ENCODE measurements around the gene ITPR1.

ITPR1 gene

DNA sequence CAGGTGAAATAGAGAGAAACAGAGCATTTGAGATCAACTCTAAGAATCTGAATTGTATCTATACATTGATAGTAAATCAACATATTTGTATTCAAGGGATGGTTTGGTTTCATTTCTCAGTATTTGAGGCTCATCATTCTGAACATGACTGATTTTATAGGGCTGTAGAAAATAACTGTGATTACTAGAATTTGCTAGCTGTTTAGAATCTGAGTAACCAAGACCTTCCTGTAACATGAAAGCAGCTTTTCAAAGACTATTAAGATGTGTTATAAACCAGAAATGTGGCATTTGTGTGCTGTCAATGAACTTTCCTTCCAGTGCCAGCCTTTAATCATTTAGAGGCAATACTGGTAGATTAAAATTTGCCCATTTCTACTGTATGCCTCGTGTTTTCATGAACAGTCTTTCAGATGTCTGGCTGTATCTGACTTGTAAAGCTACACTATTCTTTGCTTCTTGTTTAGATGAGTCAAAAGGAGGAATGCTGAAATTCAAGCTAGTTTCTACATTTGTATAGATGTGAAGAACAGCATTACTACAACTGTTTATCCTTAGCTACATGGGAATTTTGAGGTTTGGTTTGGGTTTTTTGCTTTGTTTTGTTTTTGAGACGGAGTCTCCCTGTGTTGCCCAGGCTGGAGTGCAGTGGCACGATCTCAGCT lies 348.8 kb downstream of the ITPR1 start:
- TF ChIP-seq, protein P1, sequence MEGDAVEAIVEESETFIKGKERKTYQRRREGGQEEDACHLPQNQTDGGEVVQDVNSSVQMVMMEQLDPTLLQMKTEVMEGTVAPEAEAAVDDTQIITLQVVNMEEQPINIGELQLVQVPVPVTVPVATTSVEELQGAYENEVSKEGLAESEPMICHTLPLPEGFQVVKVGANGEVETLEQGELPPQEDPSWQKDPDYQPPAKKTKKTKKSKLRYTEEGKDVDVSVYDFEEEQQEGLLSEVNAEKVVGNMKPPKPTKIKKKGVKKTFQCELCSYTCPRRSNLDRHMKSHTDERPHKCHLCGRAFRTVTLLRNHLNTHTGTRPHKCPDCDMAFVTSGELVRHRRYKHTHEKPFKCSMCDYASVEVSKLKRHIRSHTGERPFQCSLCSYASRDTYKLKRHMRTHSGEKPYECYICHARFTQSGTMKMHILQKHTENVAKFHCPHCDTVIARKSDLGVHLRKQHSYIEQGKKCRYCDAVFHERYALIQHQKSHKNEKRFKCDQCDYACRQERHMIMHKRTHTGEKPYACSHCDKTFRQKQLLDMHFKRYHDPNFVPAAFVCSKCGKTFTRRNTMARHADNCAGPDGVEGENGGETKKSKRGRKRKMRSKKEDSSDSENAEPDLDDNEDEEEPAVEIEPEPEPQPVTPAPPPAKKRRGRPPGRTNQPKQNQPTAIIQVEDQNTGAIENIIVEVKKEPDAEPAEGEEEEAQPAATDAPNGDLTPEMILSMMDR (IDR thresholded peaks at IDR 0.05; ENCODE audit: extremely low read depth, missing control alignments), result no peak
- no peak for DNase-seq (ENCODE audit: low spot score)

DNA sequence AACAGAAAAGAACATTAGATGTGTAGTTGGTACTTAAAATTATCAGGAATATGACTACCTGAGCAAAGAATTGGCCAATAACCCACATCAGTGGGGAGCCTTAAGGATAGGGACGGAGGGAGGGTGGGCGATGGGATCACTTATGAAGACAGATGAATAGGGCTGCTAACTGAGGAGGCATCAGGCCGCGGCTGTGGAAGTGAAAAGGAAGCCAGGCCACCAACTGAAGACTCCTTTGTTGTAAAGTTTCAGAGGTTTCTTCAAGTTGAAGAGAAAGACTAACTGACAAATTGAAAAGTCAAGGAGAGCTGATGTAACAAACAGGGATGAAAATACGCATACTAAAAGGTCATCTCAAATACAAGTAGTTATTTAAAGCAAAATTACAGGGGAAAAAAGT lies 350.5 kb downstream of the ITPR1 start:
- TF ChIP-seq, protein P1 (IDR thresholded peaks at IDR 0.05; ENCODE audit: extremely low read depth, missing control alignments), result no peak
- no peak for DNase-seq (ENCODE audit: low spot score)

DNA sequence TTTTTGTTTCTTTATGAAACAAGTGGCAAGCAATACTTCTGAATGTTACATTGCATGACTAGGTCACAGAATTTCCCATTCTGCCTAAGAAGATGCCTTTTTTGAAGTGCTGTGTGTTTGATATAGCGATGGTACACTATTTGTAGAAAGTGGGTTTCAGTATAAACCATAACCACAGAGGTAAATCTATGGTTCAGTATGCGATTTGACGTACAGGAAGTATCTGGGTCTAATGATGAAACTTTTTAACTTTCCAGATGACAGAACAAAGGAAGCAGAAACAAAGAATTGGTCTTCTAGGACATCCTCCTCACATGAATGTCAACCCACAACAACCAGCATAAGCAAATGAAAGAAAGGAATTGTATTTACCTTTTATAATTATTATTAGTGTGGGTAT lies 352.7 kb downstream of the ITPR1 start:
- TF ChIP-seq, protein P1 (IDR thresholded peaks at IDR 0.05; ENCODE audit: extremely low read depth, missing control alignments), result no peak
- no peak for DNase-seq (ENCODE audit: low spot score)

DNA sequence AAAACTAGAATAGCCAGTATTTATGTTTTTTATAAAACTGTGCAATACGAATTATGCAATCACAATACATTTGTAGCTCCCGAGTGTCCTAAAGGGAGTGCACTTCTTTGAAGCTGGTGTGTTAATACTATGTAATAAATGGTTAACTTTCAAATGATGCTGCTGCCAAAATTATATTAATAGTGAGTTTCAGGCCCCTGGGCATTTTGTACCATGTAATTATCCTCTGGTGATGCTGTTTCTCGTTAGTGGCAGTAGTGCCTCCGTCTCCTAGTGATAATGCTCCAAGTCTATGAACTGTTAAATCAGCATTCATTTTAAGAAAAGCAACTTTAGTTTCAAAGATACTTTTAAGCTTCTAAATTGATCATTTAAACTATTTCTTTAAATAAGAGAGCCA lies 353.4 kb downstream of the ITPR1 start:
- no peak for DNase-seq (ENCODE audit: low spot score)
- TF ChIP-seq, protein P1 (IDR thresholded peaks at IDR 0.05; ENCODE audit: extremely low read depth, missing control alignments), result no peak

DNA sequence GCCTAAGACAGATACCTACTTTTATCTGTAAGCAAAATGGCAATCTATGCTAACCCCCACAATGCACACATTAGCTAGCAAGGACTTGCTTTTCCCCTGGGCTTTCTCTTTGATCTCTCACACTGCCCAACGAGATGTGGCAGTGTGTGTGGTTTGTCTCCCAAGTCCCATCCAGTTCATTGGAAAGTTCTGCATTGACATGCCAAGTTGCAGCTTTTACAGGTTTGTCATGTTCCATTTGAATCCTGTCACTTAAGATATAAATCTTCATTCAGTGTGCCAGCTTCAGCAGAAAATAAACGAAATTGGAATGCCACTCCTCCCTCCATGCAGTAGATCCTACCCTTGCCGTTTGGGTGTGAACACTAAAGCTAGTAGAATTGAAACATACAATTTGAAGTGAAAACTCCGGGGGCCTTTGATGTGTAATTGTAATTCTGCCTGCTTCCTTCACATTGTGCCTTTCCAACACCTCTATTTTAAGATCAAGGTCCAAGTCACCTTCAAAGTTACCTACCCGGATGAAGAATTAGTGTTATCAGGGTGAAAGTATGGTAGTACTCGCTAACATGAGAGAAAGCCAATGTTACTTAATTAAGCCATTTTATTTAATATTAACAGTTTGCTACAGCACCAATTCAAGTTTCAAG lies 355.2 kb downstream of the ITPR1 start:
- no peak for DNase-seq (ENCODE audit: low spot score)
- TF ChIP-seq, protein P1 (IDR thresholded peaks at IDR 0.05; ENCODE audit: extremely low read depth, missing control alignments), result no peak

DNA sequence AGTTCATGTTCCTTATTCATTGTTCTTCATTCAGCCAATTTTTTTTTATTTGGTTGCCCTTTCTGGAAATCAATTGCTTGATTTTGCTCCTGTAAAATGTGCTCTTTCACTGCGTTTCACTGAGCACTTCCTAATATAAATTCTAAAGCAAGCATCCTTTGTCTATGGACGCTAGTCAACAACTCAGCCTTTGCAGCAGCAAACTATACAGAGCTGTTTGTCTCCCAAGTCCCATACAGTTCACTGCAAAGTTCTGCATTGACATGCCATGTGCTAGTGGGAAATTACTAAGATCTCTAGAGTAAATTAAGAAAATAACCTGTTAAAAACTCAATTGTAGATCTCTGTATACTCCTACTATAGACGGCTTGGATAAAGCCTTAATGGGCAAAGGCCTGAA lies 356.0 kb downstream of the ITPR1 start:
- no peak for DNase-seq (ENCODE audit: low spot score)
- TF ChIP-seq, protein P1 (IDR thresholded peaks at IDR 0.05; ENCODE audit: extremely low read depth, missing control alignments), result no peak

DNA sequence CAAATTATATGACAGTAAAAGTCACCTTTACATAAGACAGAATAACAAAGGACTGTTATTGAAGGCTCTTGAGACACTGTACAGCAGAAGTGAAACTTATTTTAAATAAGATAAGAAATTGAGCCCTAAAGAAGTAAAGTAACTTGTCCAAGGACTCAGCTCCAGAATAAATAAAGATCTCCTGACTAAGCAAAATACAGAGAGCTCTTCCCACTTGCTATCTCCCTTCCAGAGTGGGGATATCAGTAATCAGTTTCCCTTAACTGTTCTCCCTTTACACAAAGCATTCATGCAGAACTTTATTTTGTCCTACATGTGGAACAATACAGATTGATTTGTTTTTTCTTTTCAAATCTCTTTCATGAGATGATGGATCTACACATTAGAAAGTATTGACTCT lies 356.6 kb downstream of the ITPR1 start:
- TF ChIP-seq, protein P1 (IDR thresholded peaks at IDR 0.05; ENCODE audit: extremely low read depth, missing control alignments), result no peak

More for the DNA sequence above, 356.6 kb downstream of the ITPR1 start:
- no peak for DNase-seq (ENCODE audit: low spot score)

Data from GM20000 (cell line).